GM23338 (cell line): ENCODE results near the gene FOXP1. TPM values are rescaled to one million over a fixed set of nuclear protein-coding genes. Genes with fewer than 3 reads are reported as not detected.

Source experiments
- ATAC-seq: fragments of 200-7000 bp; cut with Tn5 transposase; 3 replicates; pipeline ENCODE4 v1.9.1; 2020
- DNase-seq: peaks from one replicate; pipeline ENCODE4 v3.0.0-alpha.2; 2015; ENCODE audit warnings: low spot score
- H2AFZ ChIP-seq: fragments of 200-600 bp; sonication (generic); 2 replicates; pipeline ENCODE4 v1.8.0; 2016; ENCODE audit warnings: antibody characterized with exemption, mild to moderate bottlenecking, moderate library complexity
- H3F3A ChIP-seq: fragments of 200-600 bp; sonication (generic); replicated peaks from 2 replicates; pipeline ENCODE4 v1.8.0; 2017; ENCODE audit warnings: antibody characterized with exemption, mixed run types, low read depth
- H3K27ac ChIP-seq: fragments of 200-600 bp; sonication (generic); 2 replicates; pipeline ENCODE4 v1.6.1; 2016; ENCODE audit warnings: low read depth
- H3K27me3 ChIP-seq: fragments of 200-600 bp; sonication (generic); 2 replicates; pipeline ENCODE4 v1.8.0; 2016; ENCODE audit warnings: mild to moderate bottlenecking, mixed run types, moderate library complexity; ENCODE audit not compliant: insufficient read depth
- H3K36me3 ChIP-seq: fragments of 200-600 bp; sonication (generic); 2 replicates; pipeline ENCODE4 v1.8.0; 2016; ENCODE audit warnings: mild to moderate bottlenecking; ENCODE audit not compliant: insufficient read depth
- H3K4me1 ChIP-seq: fragments of 200-600 bp; sonication (generic); 2 replicates; pipeline ENCODE4 v1.8.0; 2016; ENCODE audit warnings: mild to moderate bottlenecking, moderate library complexity; ENCODE audit not compliant: insufficient read depth
- H3K4me2 ChIP-seq: fragments of 200-600 bp; sonication (generic); 2 replicates; pipeline ENCODE4 v1.7.1; 2017; ENCODE audit warnings: mixed run types
- H3K4me3 ChIP-seq: fragments of 200-600 bp; sonication (generic); 2 replicates; pipeline ENCODE4 v1.6.1; 2016; ENCODE audit warnings: mixed run types
- H3K79me2 ChIP-seq: fragments of 200-600 bp; sonication (generic); replicated peaks from 2 replicates; pipeline ENCODE4 v1.8.0; 2017; ENCODE audit warnings: mild to moderate bottlenecking; ENCODE audit not compliant: insufficient read depth
- H3K9me2 ChIP-seq: fragments of 200-600 bp; sonication (generic); 2 replicates; pipeline ENCODE4 v1.8.0; 2017; ENCODE audit not compliant: insufficient read depth
- H4K20me1 ChIP-seq: fragments of 200-600 bp; sonication (generic); replicated peaks from 2 replicates; pipeline ENCODE4 v1.8.0; 2017; ENCODE audit warnings: mild to moderate bottlenecking; ENCODE audit not compliant: insufficient read depth
- H3K27ac Mint-ChIP-seq: 2 replicates; pipeline ENCODE4 v1.8.0; 2020; ENCODE audit warnings: inconsistent platforms, mild to moderate bottlenecking, moderate library complexity, mixed read lengths
- H3K27me3 Mint-ChIP-seq: 3 replicates; pipeline ENCODE4 v1.8.0; 2022; ENCODE audit warnings: low read depth, mild to moderate bottlenecking, moderate library complexity, mixed read lengths, inconsistent platforms; ENCODE audit not compliant: insufficient read depth, poor library complexity
- H3K36me3 Mint-ChIP-seq: 3 replicates; pipeline ENCODE4 v1.8.0; 2021; ENCODE audit warnings: low read depth, mild to moderate bottlenecking, inconsistent platforms, moderate library complexity, mixed read lengths
- H3K4me1 Mint-ChIP-seq: 3 replicates; pipeline ENCODE4 v1.8.0; 2020; ENCODE audit warnings: mild to moderate bottlenecking, inconsistent platforms, mixed read lengths
- H3K4me3 Mint-ChIP-seq: 3 replicates; pipeline ENCODE4 v1.8.0; 2021; ENCODE audit warnings: moderate library complexity, mild to moderate bottlenecking, inconsistent platforms, mixed read lengths
- H3K9me3 Mint-ChIP-seq: 3 replicates; pipeline ENCODE4 v1.8.0; 2020; ENCODE audit warnings: moderate library complexity, mild to moderate bottlenecking, inconsistent platforms, mixed read lengths
- EZH2 ChIP-seq: fragments of 200-600 bp; sonication (generic); IDR thresholded peaks from one replicate; pipeline ENCODE4 v1.8.0; 2017; ENCODE audit warnings: antibody characterized with exemption, mild to moderate bottlenecking, low read depth; ENCODE audit not compliant: unreplicated experiment
- JUNB ChIP-seq: IDR thresholded peaks from one replicate; pipeline ENCODE4 v1.6.1; 2016; ENCODE audit warnings: antibody characterized with exemption; ENCODE audit not compliant: unreplicated experiment
- NANOG ChIP-seq: IDR thresholded peaks from 2 replicates; pipeline ENCODE4 v1.6.1; 2016; ENCODE audit warnings: antibody characterized with exemption, borderline replicate concordance
- polyA plus RNA-seq: library from polyadenylated mRNA; unstranded; fragments of >200 nt; fragmentation: Nextera tagmentation; extraction: Ambion mirVana; gene quantifications from 2 replicates; pipeline ENCODE4 v1.2.1, GENCODE V29; 2016
- total RNA-seq: library from RNA; depleted of rRNA; stranded (reverse); fragments of >200 nt; shearing (Covaris generic); gene quantifications from 2 replicates; pipeline ENCODE4 v1.2.3, GENCODE V29; 2014
- TF ChIP-seq, protein P1 (sequence below), 2 experiments: fragments of 200-600 bp in 1 of 2; sonication (generic) in 1 of 2; conservative IDR thresholded peaks; 2 replicates each; pipeline versions ENCODE4 v1.5.1 to v1.6.1; 2016 to 2017; ENCODE audit warnings: antibody characterized with exemption in 2 of 2, low read depth in 2 of 2, mild to moderate bottlenecking in 2 of 2, moderate library complexity in 1 of 2
- TF ChIP-seq, protein P2 (sequence below): IDR thresholded peaks from 2 replicates; pipeline ENCODE4 v1.6.1; 2016; ENCODE audit warnings: antibody characterized with exemption

The FOXP1 gene
- total and polyA plus RNA-seq, 2 experiments from 2014 or later: 32.9 to 35.5 TPM

DNA sequence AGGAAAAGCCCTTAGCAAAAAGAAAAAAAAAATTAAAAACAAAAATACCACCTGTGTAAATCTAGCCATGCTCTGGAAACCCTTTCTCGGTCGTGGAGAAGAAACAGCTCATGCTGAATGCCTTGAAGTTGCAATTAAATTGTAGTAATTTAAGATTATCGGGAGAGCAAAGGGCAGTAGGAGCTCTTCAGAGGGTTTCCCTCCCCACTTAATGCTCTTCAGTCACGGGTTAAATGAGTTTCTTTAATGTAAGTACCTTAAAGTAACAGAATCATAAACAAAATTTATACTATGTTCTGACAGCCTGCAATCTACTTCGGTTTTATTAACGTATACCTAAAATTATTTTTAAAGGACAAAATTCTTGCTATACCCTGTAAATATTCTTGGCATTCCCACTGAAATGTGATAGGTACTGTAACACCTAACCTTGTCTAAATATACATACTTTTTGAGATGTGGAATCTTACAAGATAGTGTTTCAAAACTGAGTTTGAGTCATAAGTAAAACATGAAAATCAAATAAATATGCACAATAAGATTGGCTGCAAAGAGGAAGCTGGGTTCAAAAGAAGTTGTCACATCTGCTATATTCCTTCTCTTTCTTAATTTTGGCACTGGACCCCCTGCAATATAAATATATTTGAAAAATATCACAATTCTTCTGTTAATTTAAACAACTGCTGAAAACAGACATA lies 5.3 kb downstream of the FOXP1 start:
- H4K20me1 ChIP-seq: no peaks in the 10 kb centered on the region
- H3K79me2 ChIP-seq: no peaks in the 10 kb centered on the region; the same call in 1 of the 2 replicates
- no peaks in the 10 kb centered on the region for H3K36me3 ChIP-seq
- Mint-ChIP-seq H3K9me3 (peaks cover 5% of the 10 kb centered on the region; the same call in 2 of the 3 replicates), H3K27me3 (peaks cover 31% of the 10 kb centered on the region), H3K36me3 (no peaks in the 10 kb centered on the region), H3K4me1 (peaks cover 32% of the 10 kb centered on the region), H3K4me3 (no peak overlapping the region), H3K27ac (no peak overlapping the region)
- H3K4me1 ChIP-seq: peaks cover 24% of the 10 kb centered on the region
- ATAC-seq (no peak), DNase-seq (no peak)
- H3K9me2 ChIP-seq: no peaks in the 10 kb centered on the region
- H3K27ac ChIP-seq: no peak overlapping the region
- H3K4me3 ChIP-seq: no peak overlapping the region
- no peaks in the 10 kb centered on the region for H3F3A ChIP-seq
- H3K4me2 ChIP-seq: no peak overlapping the region
- peaks cover 33% of the 10 kb centered on the region for H3K27me3 ChIP-seq
- no peak for TF ChIP-seq EZH2
- TF ChIP-seq JUNB: no peak
- H2AFZ ChIP-seq: no peak overlapping the region

DNA sequence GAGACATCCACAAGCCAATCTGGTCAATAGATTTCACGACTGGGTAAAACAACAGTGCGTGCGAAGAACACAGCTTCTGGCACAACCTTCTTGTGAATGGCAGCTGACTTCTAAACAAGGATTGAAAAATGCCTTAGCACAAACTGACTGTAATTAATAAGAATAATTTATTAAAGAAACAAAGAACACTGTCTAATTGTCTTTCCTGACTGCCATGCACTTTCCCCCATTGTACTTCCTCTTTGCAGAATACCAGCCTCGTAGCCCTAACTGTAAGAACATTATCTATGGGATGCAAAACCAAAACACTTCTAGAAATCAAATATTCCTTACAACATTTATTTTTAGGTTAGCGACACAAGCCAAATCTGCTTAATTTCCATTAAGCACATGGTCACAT lies 6.5 kb downstream of the FOXP1 start:
- H3K4me2 ChIP-seq: no peak overlapping the region
- H3K79me2 ChIP-seq: no peaks in the 10 kb centered on the region; the same call in 1 of the 2 replicates
- H4K20me1 ChIP-seq: no peaks in the 10 kb centered on the region
- H3K27ac ChIP-seq: no peak overlapping the region
- H3F3A ChIP-seq: no peaks in the 10 kb centered on the region
- H3K27ac Mint-ChIP-seq: no peak overlapping the region
- TF ChIP-seq, protein P1, sequence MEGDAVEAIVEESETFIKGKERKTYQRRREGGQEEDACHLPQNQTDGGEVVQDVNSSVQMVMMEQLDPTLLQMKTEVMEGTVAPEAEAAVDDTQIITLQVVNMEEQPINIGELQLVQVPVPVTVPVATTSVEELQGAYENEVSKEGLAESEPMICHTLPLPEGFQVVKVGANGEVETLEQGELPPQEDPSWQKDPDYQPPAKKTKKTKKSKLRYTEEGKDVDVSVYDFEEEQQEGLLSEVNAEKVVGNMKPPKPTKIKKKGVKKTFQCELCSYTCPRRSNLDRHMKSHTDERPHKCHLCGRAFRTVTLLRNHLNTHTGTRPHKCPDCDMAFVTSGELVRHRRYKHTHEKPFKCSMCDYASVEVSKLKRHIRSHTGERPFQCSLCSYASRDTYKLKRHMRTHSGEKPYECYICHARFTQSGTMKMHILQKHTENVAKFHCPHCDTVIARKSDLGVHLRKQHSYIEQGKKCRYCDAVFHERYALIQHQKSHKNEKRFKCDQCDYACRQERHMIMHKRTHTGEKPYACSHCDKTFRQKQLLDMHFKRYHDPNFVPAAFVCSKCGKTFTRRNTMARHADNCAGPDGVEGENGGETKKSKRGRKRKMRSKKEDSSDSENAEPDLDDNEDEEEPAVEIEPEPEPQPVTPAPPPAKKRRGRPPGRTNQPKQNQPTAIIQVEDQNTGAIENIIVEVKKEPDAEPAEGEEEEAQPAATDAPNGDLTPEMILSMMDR (conservative IDR thresholded peaks at IDR 0.05; ENCODE audit: low read depth in 2 of 2): no peak
- TF ChIP-seq, protein P2, sequence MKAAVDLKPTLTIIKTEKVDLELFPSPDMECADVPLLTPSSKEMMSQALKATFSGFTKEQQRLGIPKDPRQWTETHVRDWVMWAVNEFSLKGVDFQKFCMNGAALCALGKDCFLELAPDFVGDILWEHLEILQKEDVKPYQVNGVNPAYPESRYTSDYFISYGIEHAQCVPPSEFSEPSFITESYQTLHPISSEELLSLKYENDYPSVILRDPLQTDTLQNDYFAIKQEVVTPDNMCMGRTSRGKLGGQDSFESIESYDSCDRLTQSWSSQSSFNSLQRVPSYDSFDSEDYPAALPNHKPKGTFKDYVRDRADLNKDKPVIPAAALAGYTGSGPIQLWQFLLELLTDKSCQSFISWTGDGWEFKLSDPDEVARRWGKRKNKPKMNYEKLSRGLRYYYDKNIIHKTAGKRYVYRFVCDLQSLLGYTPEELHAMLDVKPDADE: no peak
- H3K27me3 Mint-ChIP-seq: peaks cover 23% of the 10 kb centered on the region
- no peak overlapping the region for H2AFZ ChIP-seq
- H3K36me3 ChIP-seq: no peaks in the 10 kb centered on the region
- H3K27me3 ChIP-seq: peaks cover 26% of the 10 kb centered on the region
- H3K9me3 Mint-ChIP-seq: peaks cover 3% of the 10 kb centered on the region; the same call in 2 of the 3 replicates
- peaks cover 34% of the 10 kb centered on the region for H3K4me1 ChIP-seq
- H3K4me3 ChIP-seq: no peak overlapping the region
- DNase-seq (no peak), ATAC-seq (no peak)
- peaks cover 35% of the 10 kb centered on the region for H3K4me1 Mint-ChIP-seq
- H3K9me2 ChIP-seq: no peaks in the 10 kb centered on the region
- H3K4me3 Mint-ChIP-seq: no peak overlapping the region
- H3K36me3 Mint-ChIP-seq: no peaks in the 10 kb centered on the region

DNA sequence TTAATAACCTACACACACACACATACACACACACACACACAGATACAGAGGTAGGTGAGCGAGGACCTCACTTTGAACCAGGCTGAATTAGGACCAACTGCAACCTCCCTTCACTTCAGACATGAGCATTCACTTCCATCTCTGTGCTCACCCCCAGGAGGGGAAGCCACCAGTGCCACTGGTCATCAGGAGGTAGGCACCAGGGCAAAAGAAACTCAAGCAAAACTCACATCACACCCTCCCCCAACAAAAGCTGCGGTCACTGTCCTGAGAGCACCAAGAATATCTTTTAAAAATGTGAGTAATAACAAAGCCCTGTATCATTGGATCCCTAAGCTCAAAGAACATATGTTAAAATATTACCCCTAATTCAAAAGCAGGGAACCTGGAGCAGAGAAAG lies 8.1 kb downstream of the FOXP1 start:
- no peaks in the 10 kb centered on the region for H3K36me3 ChIP-seq
- H3K36me3 Mint-ChIP-seq: no peaks in the 10 kb centered on the region
- no peak overlapping the region for H3K4me3 ChIP-seq
- H3K4me1 ChIP-seq: peaks cover 27% of the 10 kb centered on the region
- peaks cover 11% of the 10 kb centered on the region for H3K27me3 ChIP-seq
- no peak for TF ChIP-seq NANOG
- H3K4me1 Mint-ChIP-seq: peaks cover 27% of the 10 kb centered on the region
- no peaks in the 10 kb centered on the region for H3K9me3 Mint-ChIP-seq
- no peak for ATAC-seq
- H3K27ac ChIP-seq: no peak overlapping the region
- no peak overlapping the region for H3K4me3 Mint-ChIP-seq
- no peak for DNase-seq
- H3K9me2 ChIP-seq: no peaks in the 10 kb centered on the region
- H3K4me2 ChIP-seq: no peak overlapping the region
- H3F3A ChIP-seq: no peaks in the 10 kb centered on the region
- no peak overlapping the region for H2AFZ ChIP-seq
- no peaks in the 10 kb centered on the region for H4K20me1 ChIP-seq
- peaks cover 9% of the 10 kb centered on the region for H3K27me3 Mint-ChIP-seq
- H3K79me2 ChIP-seq: no peaks in the 10 kb centered on the region; the same call in 1 of the 2 replicates
- no peak overlapping the region for H3K27ac Mint-ChIP-seq
